Endometrial microvascular endothelial cells (primary cell): ENCODE data around the gene GABPB1. TPM values are rescaled to one million over a fixed set of nuclear protein-coding genes. Genes with fewer than 3 reads are reported as not detected.

ENCODE experiments used
- in situ Hi-C: cut with HindIII; loops from 2 replicates; pipeline ENCODE4 v1.10.0; 2017; ENCODE audit warnings: low sequenced_read_pairs, low pct_unique_long_range_greater_than_20kb; ENCODE audit errors: inconsistent ontology term
- total RNA-seq: library from RNA; depleted of rRNA; stranded (reverse); fragments of >200 nt; gene quantifications from one replicate; pipeline ENCODE4 v1.2.3, GENCODE V29; 2015; ENCODE audit errors: inconsistent ontology term

Gene GABPB1
- total RNA-seq, 1 donor from 2014 or later: 48.5 TPM

GRCh38 chr15:50251638-50252182 lies 103.3 kb downstream of the GABPB1 start:
- in situ Hi-C loops: no loop called here

- in situ Hi-C loops: no loop called here
Observed at GRCh38 chr15:50250760-50251394, 104.1 kb downstream of the GABPB1 start.

- in situ Hi-C loops: no loop called here
Observed at GRCh38 chr15:50249704-50250103, 105.3 kb downstream of the GABPB1 start.

- in situ Hi-C loops: no loop called here
Observed at GRCh38 chr15:50248994-50249582, 105.9 kb downstream of the GABPB1 start.

GRCh38 chr15:50247819-50248655 lies 107.0 kb downstream of the GABPB1 start:
- in situ Hi-C loops: no loop called here

DNA sequence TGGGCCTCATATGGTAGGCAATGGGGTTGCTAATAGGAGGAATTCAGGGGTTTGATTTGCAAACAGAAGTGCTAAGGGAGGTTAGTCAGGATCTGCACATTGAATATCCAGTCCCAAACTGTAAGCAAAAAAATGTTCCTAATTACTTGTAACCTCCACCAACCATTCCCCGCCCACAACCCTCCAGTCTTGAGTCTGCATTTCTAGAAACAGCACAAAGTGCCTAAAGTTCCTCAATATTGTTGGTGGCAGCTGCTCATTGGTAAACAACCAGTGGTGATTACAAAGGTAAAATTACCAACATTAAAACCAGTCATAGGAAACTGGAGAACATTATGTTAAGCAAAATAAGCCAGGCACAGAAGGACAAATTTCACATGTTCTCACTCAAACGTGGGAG lies 108.4 kb downstream of the GABPB1 start:
- in situ Hi-C loops: no loop called here

DNA sequence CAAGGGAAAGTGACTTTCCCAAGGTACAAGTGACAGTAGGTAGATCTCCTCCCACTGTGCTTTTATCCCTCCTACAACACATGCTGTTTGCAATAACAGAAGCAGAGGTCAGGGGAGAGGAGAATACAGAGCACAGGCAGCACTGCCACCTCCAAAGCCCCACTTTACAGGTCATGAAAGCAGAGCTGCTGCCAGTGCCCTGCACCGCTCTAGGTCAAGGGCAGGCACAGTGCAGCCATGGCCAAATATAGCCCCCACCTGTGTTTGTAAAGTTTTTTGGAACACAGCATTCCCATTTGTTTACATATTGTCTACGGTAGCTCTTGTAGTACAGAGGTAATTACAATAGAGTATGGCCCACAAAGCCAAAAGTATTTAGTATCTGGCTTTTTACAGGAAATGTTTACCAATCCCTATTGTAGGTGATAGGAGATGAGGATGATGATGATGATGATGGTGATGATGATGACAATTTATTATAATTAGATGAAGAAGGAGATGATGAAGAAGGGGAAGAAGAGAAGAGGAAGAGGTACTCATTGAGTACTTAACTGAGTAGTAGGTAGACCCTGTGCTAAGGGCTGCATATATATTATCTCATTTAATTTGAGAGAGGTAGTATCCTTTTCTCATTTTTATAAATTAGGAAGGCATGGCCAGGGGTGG lies 109.9 kb downstream of the GABPB1 start:
- in situ Hi-C loops: no loop called here

- in situ Hi-C loops: no loop called here
Observed at GRCh38 chr15:50244153-50244552, 110.8 kb downstream of the GABPB1 start.

- in situ Hi-C loops: no loop called here
Observed at GRCh38 chr15:50241684-50242450, 113.1 kb downstream of the GABPB1 start.

DNA sequence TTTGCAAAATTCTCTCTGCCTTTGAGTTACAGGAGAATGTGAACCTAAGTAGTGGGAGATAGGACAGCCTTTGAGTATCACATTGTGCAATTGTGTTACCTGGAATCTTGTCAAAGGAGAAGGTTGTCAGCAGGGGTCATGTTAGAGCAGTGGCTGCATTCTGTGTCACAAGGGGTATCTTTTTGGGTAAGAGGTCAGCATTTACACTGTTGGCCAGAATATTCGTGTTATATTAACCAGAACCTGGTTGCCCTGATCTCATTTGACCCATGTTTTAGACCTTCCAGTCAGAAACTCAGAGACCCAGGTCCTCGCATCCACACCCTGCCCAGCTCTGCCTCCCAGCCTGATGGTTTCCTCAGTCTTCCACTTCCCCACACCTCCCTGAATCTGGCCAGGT lies 116.7 kb downstream of the GABPB1 start:
- in situ Hi-C loops: no loop called here

- in situ Hi-C loops: no loop called here
Observed at GRCh38 chr15:50236433-50236832, 118.6 kb downstream of the GABPB1 start.

- in situ Hi-C loops: no loop called here
Observed at GRCh38 chr15:50235794-50236193, 119.2 kb downstream of the GABPB1 start.

DNA sequence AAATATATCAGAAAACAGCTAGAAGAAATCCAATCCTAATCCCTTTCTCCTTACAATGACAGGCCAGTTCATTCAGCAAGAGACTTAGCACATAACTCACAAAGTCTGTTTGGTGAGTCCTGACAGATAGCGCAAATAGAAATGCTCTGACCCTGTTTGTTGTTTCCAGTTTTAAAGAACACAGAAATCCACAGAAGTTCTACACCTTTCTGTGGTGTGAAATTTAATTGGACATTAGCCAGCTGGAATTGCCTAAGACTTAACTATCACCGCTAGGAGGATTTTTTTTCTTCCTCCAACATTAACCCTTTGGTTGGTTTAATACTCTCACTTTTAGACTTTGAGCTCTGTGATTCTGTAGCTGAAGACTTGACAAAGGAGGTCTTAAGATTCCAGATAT lies 120.2 kb downstream of the GABPB1 start:
- in situ Hi-C loops: no loop called here

DNA sequence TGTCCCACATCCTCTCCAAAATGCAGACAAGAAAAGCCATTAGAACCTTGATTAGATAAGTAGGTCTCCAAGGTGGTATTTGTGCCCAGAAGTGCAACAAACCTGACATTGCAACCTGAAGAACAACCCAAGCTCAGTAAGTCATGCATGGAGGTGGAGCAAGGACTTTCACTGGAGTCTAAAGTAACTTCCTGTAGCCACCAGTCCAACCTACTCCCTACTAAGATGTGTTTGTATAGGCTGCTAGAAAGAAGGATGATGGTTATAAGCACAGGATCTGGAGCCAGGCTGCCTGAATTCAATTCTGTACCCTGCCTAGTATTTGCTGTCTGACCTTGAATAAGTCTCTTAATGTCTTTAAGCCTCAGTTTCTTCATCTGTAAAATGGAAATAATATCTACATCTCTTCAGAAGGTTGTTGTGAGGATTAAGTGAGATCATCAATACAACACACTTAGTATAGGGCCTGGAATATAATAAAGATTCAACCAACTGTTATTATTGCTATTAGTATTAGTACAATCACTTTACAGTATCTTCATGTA lies 121.7 kb downstream of the GABPB1 start:
- in situ Hi-C loops: no loop called here

GRCh38 chr15:50232791-50233190 lies 122.2 kb downstream of the GABPB1 start:
- in situ Hi-C loops: no loop called here

- in situ Hi-C loops: no loop called here
Observed at GRCh38 chr15:50231761-50232160, 123.2 kb downstream of the GABPB1 start.

GRCh38 chr15:50229336-50229735 lies 125.7 kb downstream of the GABPB1 start:
- in situ Hi-C loops: no loop called here

- in situ Hi-C loops: no loop called here
Observed at GRCh38 chr15:50228866-50229265, 126.1 kb downstream of the GABPB1 start.
